Measurements from ENCODE around the gene DUT.
"Not testable (repeated sequence)": the region's sequence is repeated elsewhere in the genome, so short reads cannot be mapped to it uniquely, and the experiment has no call there.

DUT gene

GRCh38 chr15:48330855-48331795, at the start of gene DUT:
Gene DUT, plus strand, starts transcription at chr15:48331429. Its CDS starts 87 bp downstream, at chr15:48331516.
- peak; percentile 84 for DNase-seq

- DNase-seq = no peak
These were observed 49.6 kb upstream of the DUT start for GRCh38 chr15:48281674-48282073.

GRCh38 chr15:48282216-48282615, 49.0 kb upstream of the DUT start:
- DNase-seq = no peak

- DNase-seq = no peak
These were observed 47.7 kb upstream of the DUT start for GRCh38 chr15:48283396-48284145.

GRCh38 chr15:48285329-48286214, 45.7 kb upstream of the DUT start:
- peak; percentile 14 for DNase-seq

- DNase-seq = no peak
These were observed 41.6 kb upstream of the DUT start for GRCh38 chr15:48289628-48290027.

GRCh38 chr15:48292458-48292857, 38.8 kb upstream of the DUT start:
- DNase-seq = no peak

- no peak for DNase-seq
These were observed 33.6 kb upstream of the DUT start for GRCh38 chr15:48297668-48298067.

- DNase-seq = no peak
These were observed 32.3 kb upstream of the DUT start for GRCh38 chr15:48298914-48299313.

- DNase-seq = no peak
These were observed 31.2 kb upstream of the DUT start for GRCh38 chr15:48300038-48300437.

- DNase-seq = no peak
These were observed 26.8 kb upstream of the DUT start for GRCh38 chr15:48304398-48304797.

GRCh38 chr15:48306639-48307038, 24.6 kb upstream of the DUT start:
- no peak for DNase-seq

- DNase-seq = no peak
These were observed 23.6 kb upstream of the DUT start for GRCh38 chr15:48307586-48307985.

GRCh38 chr15:48309740-48310139, 21.5 kb upstream of the DUT start:
- no peak for DNase-seq

- DNase-seq = no peak
These were observed 18.0 kb upstream of the DUT start for GRCh38 chr15:48313216-48313615.

GRCh38 chr15:48315041-48315440, 16.2 kb upstream of the DUT start:
- DNase-seq = no peak

- DNase-seq = no peak
These were observed 14.0 kb upstream of the DUT start for GRCh38 chr15:48317221-48317620.

- DNase-seq = no peak
These were observed 13.1 kb upstream of the DUT start for GRCh38 chr15:48318131-48318530.

GRCh38 chr15:48323294-48323693, 7.9 kb upstream of the DUT start:
- DNase-seq = no peak

- no peak for DNase-seq
These were observed 6.3 kb upstream of the DUT start for GRCh38 chr15:48324949-48325348.

- no peak for DNase-seq
These were observed 5.8 kb upstream of the DUT start for GRCh38 chr15:48325400-48325799.

GRCh38 chr15:48326180-48326579, 5.0 kb upstream of the DUT start:
- not testable (repeated sequence) for DNase-seq
